ENCODE results near the gene SERHL2. TPM values are rescaled to one million over a fixed set of nuclear protein-coding genes. Genes with fewer than 3 reads are reported as not detected.

The SERHL2 gene
- total RNA-seq, 1 experiment from 2014 or later: 1.1 TPM

DNA sequence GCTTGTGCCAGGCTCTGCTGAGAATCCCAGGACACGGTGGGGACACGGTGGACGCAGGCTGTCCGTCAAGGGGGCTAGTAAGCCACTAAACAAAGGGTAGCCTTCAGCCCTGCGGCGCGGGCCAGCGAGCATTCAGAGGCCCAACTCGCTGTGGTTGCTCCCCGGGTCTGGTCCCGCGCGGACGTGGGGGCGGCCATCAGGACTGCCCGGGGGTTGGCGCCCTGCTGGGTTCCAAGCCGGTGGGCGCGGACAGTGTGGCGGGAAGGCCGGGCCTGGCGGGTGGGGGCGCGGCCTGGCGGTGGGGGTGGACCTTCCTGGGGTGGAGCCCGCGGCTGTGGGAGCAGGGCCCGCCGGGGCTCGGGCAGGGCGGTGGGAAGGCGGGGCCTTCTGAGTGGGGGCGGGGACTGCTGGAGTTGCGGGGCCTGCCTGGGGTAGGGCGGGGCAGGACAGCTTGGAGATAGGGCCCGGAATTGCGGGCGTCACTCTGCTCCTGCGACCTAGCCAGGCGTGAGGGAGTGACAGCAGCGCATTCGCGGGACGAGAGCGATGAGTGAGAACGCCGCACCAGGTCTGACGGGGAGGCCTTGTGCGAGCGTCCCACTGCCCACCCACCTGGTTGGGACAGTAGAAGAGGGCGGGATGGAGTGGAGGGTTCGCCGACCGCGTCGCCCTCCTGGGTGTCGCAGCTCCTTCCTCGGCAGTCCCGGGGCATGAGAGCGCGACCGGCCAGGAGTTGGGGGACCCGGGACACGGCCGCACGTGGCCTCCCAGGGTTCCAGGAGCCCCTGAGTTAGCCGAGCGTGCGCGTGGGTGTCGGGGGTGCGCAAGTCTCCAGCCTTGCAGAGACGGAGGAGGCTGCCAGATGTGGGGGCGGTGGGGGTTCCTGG, at the start of gene SERHL2 (continued):
- TF ChIP-seq, protein P1, sequence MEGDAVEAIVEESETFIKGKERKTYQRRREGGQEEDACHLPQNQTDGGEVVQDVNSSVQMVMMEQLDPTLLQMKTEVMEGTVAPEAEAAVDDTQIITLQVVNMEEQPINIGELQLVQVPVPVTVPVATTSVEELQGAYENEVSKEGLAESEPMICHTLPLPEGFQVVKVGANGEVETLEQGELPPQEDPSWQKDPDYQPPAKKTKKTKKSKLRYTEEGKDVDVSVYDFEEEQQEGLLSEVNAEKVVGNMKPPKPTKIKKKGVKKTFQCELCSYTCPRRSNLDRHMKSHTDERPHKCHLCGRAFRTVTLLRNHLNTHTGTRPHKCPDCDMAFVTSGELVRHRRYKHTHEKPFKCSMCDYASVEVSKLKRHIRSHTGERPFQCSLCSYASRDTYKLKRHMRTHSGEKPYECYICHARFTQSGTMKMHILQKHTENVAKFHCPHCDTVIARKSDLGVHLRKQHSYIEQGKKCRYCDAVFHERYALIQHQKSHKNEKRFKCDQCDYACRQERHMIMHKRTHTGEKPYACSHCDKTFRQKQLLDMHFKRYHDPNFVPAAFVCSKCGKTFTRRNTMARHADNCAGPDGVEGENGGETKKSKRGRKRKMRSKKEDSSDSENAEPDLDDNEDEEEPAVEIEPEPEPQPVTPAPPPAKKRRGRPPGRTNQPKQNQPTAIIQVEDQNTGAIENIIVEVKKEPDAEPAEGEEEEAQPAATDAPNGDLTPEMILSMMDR (IDR thresholded peaks at IDR 0.05): no peak
- TF ChIP-seq ATF1 (CRISPR knock-in tag; IDR thresholded peaks at IDR 0.05): no peak; the same call in 1 of the 2 replicates
- TF ChIP-seq, protein P2, sequence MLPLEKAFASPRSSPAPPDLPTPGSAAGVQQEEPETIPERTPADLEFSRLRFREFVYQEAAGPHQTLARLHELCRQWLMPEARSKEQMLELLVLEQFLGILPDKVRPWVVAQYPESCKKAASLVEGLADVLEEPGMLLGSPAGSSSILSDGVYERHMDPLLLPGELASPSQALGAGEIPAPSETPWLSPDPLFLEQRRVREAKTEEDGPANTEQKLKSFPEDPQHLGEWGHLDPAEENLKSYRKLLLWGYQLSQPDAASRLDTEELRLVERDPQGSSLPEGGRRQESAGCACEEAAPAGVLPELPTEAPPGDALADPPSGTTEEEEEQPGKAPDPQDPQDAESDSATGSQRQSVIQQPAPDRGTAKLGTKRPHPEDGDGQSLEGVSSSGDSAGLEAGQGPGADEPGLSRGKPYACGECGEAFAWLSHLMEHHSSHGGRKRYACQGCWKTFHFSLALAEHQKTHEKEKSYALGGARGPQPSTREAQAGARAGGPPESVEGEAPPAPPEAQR (CRISPR knock-in tag; IDR thresholded peaks at IDR 0.05): no peak
- TF ChIP-seq, protein P3, sequence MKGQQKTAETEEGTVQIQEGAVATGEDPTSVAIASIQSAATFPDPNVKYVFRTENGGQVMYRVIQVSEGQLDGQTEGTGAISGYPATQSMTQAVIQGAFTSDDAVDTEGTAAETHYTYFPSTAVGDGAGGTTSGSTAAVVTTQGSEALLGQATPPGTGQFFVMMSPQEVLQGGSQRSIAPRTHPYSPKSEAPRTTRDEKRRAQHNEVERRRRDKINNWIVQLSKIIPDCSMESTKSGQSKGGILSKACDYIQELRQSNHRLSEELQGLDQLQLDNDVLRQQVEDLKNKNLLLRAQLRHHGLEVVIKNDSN (CRISPR knock-in tag; IDR thresholded peaks at IDR 0.05): peak; percentile 23; the same call in 1 of the 2 replicates
- peak; percentile 59; the same call in 1 of the 2 replicates for TF ChIP-seq TCF7 (CRISPR knock-in tag; IDR thresholded peaks at IDR 0.05; ENCODE audit: low read depth)
- TF ChIP-seq CREB1 (CRISPR knock-in tag; IDR thresholded peaks at IDR 0.05): no peak
- TF ChIP-seq ZNF232 (CRISPR knock-in tag; IDR thresholded peaks at IDR 0.05): 0 out of 2 replicates have a peak, but pooled peaks have one; percentile 48
- TF ChIP-seq FOXK1 (CRISPR knock-in tag; IDR thresholded peaks at IDR 0.05): peak; percentile 61
- TF ChIP-seq, protein P4, sequence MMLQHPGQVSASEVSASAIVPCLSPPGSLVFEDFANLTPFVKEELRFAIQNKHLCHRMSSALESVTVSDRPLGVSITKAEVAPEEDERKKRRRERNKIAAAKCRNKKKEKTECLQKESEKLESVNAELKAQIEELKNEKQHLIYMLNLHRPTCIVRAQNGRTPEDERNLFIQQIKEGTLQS (CRISPR knock-in tag; conservative IDR thresholded peaks at IDR 0.05): 0 out of 2 replicates have a peak, but pooled peaks have one; percentile 8
- TF ChIP-seq NFE2L1 (CRISPR knock-in tag; IDR thresholded peaks at IDR 0.05): peak; percentile 62
- no peak for TF ChIP-seq HMGA2 (CRISPR knock-in tag; IDR thresholded peaks at IDR 0.05)
- peak; percentile 28; the same call in 1 of the 2 replicates for TF ChIP-seq ZBTB21 (CRISPR knock-in tag; IDR thresholded peaks at IDR 0.05; ENCODE audit: borderline replicate concordance)
- TF ChIP-seq FOXJ3 (CRISPR knock-in tag; IDR thresholded peaks at IDR 0.05; ENCODE audit: borderline replicate concordance): no peak
- TF ChIP-seq, protein P5, sequence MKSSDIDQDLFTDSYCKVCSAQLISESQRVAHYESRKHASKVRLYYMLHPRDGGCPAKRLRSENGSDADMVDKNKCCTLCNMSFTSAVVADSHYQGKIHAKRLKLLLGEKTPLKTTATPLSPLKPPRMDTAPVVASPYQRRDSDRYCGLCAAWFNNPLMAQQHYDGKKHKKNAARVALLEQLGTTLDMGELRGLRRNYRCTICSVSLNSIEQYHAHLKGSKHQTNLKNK (CRISPR knock-in tag; IDR thresholded peaks at IDR 0.05): no peak
- TF ChIP-seq ZNF219 (CRISPR knock-in tag; IDR thresholded peaks at IDR 0.05; ENCODE audit: borderline replicate concordance): no peak
- TF ChIP-seq FOXP1 (CRISPR knock-in tag; IDR thresholded peaks at IDR 0.05; ENCODE audit: borderline replicate concordance): peak; percentile 90; the same call in 1 of the 2 replicates
- TF ChIP-seq, protein P6, sequence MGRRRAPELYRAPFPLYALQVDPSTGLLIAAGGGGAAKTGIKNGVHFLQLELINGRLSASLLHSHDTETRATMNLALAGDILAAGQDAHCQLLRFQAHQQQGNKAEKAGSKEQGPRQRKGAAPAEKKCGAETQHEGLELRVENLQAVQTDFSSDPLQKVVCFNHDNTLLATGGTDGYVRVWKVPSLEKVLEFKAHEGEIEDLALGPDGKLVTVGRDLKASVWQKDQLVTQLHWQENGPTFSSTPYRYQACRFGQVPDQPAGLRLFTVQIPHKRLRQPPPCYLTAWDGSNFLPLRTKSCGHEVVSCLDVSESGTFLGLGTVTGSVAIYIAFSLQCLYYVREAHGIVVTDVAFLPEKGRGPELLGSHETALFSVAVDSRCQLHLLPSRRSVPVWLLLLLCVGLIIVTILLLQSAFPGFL (CRISPR knock-in tag; IDR thresholded peaks at IDR 0.05; ENCODE audit: borderline replicate concordance): no peak
- TF ChIP-seq, protein P7, sequence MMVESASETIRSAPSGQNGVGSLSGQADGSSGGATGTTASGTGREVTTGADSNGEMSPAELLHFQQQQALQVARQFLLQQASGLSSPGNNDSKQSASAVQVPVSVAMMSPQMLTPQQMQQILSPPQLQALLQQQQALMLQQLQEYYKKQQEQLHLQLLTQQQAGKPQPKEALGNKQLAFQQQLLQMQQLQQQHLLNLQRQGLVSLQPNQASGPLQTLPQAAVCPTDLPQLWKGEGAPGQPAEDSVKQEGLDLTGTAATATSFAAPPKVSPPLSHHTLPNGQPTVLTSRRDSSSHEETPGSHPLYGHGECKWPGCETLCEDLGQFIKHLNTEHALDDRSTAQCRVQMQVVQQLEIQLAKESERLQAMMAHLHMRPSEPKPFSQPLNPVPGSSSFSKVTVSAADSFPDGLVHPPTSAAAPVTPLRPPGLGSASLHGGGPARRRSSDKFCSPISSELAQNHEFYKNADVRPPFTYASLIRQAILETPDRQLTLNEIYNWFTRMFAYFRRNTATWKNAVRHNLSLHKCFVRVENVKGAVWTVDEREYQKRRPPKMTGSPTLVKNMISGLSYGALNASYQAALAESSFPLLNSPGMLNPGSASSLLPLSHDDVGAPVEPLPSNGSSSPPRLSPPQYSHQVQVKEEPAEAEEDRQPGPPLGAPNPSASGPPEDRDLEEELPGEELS (CRISPR knock-in tag; IDR thresholded peaks at IDR 0.05): no peak
- TF ChIP-seq, protein P8, sequence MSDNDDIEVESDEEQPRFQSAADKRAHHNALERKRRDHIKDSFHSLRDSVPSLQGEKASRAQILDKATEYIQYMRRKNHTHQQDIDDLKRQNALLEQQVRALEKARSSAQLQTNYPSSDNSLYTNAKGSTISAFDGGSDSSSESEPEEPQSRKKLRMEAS (CRISPR knock-in tag; IDR thresholded peaks at IDR 0.05): peak; percentile 44; the same call in 1 of the 2 replicates
- peak; percentile 43 for TF ChIP-seq NFYB (CRISPR knock-in tag; conservative IDR thresholded peaks at IDR 0.05; ENCODE audit: low read depth)
- TF ChIP-seq, protein P9, sequence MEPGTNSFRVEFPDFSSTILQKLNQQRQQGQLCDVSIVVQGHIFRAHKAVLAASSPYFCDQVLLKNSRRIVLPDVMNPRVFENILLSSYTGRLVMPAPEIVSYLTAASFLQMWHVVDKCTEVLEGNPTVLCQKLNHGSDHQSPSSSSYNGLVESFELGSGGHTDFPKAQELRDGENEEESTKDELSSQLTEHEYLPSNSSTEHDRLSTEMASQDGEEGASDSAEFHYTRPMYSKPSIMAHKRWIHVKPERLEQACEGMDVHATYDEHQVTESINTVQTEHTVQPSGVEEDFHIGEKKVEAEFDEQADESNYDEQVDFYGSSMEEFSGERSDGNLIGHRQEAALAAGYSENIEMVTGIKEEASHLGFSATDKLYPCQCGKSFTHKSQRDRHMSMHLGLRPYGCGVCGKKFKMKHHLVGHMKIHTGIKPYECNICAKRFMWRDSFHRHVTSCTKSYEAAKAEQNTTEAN (CRISPR knock-in tag; IDR thresholded peaks at IDR 0.05): peak; percentile 94
- TF ChIP-seq, protein P10, sequence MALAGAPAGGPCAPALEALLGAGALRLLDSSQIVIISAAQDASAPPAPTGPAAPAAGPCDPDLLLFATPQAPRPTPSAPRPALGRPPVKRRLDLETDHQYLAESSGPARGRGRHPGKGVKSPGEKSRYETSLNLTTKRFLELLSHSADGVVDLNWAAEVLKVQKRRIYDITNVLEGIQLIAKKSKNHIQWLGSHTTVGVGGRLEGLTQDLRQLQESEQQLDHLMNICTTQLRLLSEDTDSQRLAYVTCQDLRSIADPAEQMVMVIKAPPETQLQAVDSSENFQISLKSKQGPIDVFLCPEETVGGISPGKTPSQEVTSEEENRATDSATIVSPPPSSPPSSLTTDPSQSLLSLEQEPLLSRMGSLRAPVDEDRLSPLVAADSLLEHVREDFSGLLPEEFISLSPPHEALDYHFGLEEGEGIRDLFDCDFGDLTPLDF (CRISPR knock-in tag; IDR thresholded peaks at IDR 0.05): peak; percentile 12; the same call in 1 of the 2 replicates
- TF ChIP-seq, protein P11, sequence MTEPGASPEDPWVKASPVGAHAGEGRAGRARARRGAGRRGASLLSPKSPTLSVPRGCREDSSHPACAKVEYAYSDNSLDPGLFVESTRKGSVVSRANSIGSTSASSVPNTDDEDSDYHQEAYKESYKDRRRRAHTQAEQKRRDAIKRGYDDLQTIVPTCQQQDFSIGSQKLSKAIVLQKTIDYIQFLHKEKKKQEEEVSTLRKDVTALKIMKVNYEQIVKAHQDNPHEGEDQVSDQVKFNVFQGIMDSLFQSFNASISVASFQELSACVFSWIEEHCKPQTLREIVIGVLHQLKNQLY (CRISPR knock-in tag; IDR thresholded peaks at IDR 0.05): 0 out of 2 replicates have a peak, but pooled peaks have one; percentile 67
- TF ChIP-seq ZNF423 (CRISPR knock-in tag; IDR thresholded peaks at IDR 0.05): peak; percentile 69
